GM23248 (cell line): ENCODE results near the gene ABHD14A. TPM values are rescaled to one million over a fixed set of nuclear protein-coding genes. Genes with fewer than 3 reads are reported as not detected.

Experiments used
- DNase-seq: peaks from one replicate; pipeline ENCODE4 v3.0.0-alpha.2; 2015
- H2AFZ ChIP-seq: fragments of 200-600 bp; sonication (generic); 2 replicates; pipeline ENCODE4 v1.6.1; 2016; ENCODE audit warnings: antibody characterized with exemption
- H3F3A ChIP-seq: fragments of 200-600 bp; sonication (generic); 2 replicates; pipeline ENCODE4 v1.6.1; 2016; ENCODE audit warnings: mild to moderate bottlenecking, antibody characterized with exemption, mixed run types; ENCODE audit not compliant: insufficient read depth
- H3K27ac ChIP-seq: fragments of 200-600 bp; sonication (generic); 2 replicates; pipeline ENCODE4 v1.5.1; 2016; ENCODE audit warnings: mild to moderate bottlenecking
- H3K27me3 ChIP-seq: fragments of 200-600 bp; sonication (generic); replicated peaks from 2 replicates; pipeline ENCODE4 v1.6.1; 2016; ENCODE audit warnings: mild to moderate bottlenecking; ENCODE audit not compliant: insufficient read depth
- H3K36me3 ChIP-seq: fragments of 200-600 bp; sonication (generic); 2 replicates; pipeline ENCODE4 v1.6.1; 2016; ENCODE audit warnings: low read depth, mild to moderate bottlenecking
- H3K4me1 ChIP-seq: fragments of 200-600 bp; sonication (generic); 2 replicates; pipeline ENCODE4 v1.6.1; 2016; ENCODE audit warnings: mild to moderate bottlenecking; ENCODE audit not compliant: insufficient read depth
- H3K4me2 ChIP-seq: fragments of 200-600 bp; sonication (generic); one replicate; pipeline ENCODE4 v1.6.1; 2016; ENCODE audit warnings: mild to moderate bottlenecking; ENCODE audit not compliant: unreplicated experiment
- H3K4me3 ChIP-seq: fragments of 200-600 bp; sonication (generic); 2 replicates; pipeline ENCODE4 v1.5.1; 2016; ENCODE audit warnings: mild to moderate bottlenecking
- H3K79me2 ChIP-seq: fragments of 200-600 bp; sonication (generic); 2 replicates; pipeline ENCODE4 v1.6.1; 2016; ENCODE audit warnings: mild to moderate bottlenecking; ENCODE audit not compliant: insufficient read depth
- H3K9ac ChIP-seq: fragments of 200-600 bp; sonication (generic); 2 replicates; pipeline ENCODE4 v1.6.1; 2016; ENCODE audit warnings: mild to moderate bottlenecking
- H3K9me2 ChIP-seq: fragments of 200-600 bp; sonication (generic); 2 replicates; pipeline ENCODE4 v1.6.1; 2016; ENCODE audit warnings: mixed run types, mild to moderate bottlenecking, moderate library complexity; ENCODE audit not compliant: insufficient read depth
- H3K9me3 ChIP-seq: fragments of 200-600 bp; sonication (generic); one replicate; pipeline ENCODE4 v1.6.1; 2017; ENCODE audit warnings: low read depth
- H4K20me1 ChIP-seq: fragments of 200-600 bp; sonication (generic); 2 replicates; pipeline ENCODE4 v1.6.0; 2016; ENCODE audit not compliant: insufficient read depth
- EZH2 ChIP-seq: fragments of 200-600 bp; sonication (generic); IDR thresholded peaks from 2 replicates; pipeline ENCODE4 v1.6.1; 2018; ENCODE audit warnings: antibody characterized with exemption, mild to moderate bottlenecking; ENCODE audit not compliant: insufficient read depth, poor library complexity, severe bottlenecking
- EZH2phosphoT487 ChIP-seq: fragments of 200-600 bp; sonication (generic); IDR thresholded peaks from 2 replicates; pipeline ENCODE4 v1.6.1; 2018; ENCODE audit warnings: antibody characterized with exemption, moderate library complexity, mild to moderate bottlenecking, low read depth; ENCODE audit not compliant: insufficient read depth
- WGBS, 2 experiments: methylation state at CpG; one replicate each; pipeline ENCODE4 v1.1.6; 2015 to 2017; ENCODE audit warnings: low lambda C conversion rate in 2 of 2, low coverage in 1 of 2; ENCODE audit errors: missing lambda C conversion rate in 2 of 2; 5-methylcytosine and 5-hydroxymethylcytosine counted together
- in situ Hi-C: fragments of 300-500 bp; cut with MboI; formaldehyde crosslinking; loops from 2 replicates; pipeline ENCODE4 v1.15.0; 2020
- polyA plus RNA-seq: library from polyadenylated mRNA; unstranded; fragments of >200 nt; fragmentation: Nextera tagmentation; extraction: Ambion mirVana; gene quantifications from 2 replicates; pipeline ENCODE4 v1.2.1, GENCODE V29; 2016
- total RNA-seq: library from RNA; depleted of rRNA; stranded (reverse); fragments of >200 nt; shearing (Covaris generic); gene quantifications from 2 replicates; pipeline ENCODE4 v1.2.3, GENCODE V29; 2014

Gene ABHD14A
- total and polyA plus RNA-seq, 2 experiments from 2014 or later = 35.5 to 37.9 TPM

GRCh38 chr3:51998774-51999173 lies 23.9 kb downstream of the ABHD14A start:
- H3K4me1 ChIP-seq = peaks cover 8% of the 10 kb centered on the region
- no peaks in the 10 kb centered on the region for H3K9me2 ChIP-seq
- H4K20me1 ChIP-seq = peaks cover 3% of the 10 kb centered on the region; the same call in 1 of the 2 replicates
- H3K4me2 ChIP-seq = no peak overlapping the region
- no peak for DNase-seq
- in situ Hi-C loops = no loop called here
- peaks cover 20% of the 10 kb centered on the region for H3K79me2 ChIP-seq
- TF ChIP-seq EZH2phosphoT487 = no peak
- TF ChIP-seq EZH2 = no peak
- peaks cover 13% of the 10 kb centered on the region; the same call in 1 of the 2 replicates for H3K36me3 ChIP-seq
- peaks cover 12% of the 10 kb centered on the region; the same call in 1 of the 2 replicates for H3F3A ChIP-seq
- H3K9me3 ChIP-seq = no peaks in the 10 kb centered on the region
- no peak overlapping the region for H2AFZ ChIP-seq
- H3K27ac ChIP-seq = no peak overlapping the region
- H3K27me3 ChIP-seq = no peaks in the 10 kb centered on the region
- WGBS, 2 experiments = 56 to 58% methylated on average over 7 of the region's 7 CpGs
- no peak overlapping the region for H3K9ac ChIP-seq
- no peak overlapping the region for H3K4me3 ChIP-seq

- Histone ChIP-seq H3K4me2 (no peak overlapping the region), H3K27ac (no peak overlapping the region), H3F3A (0 out of 2 replicates have a peak, but pooled peaks cover 4% of the 10 kb centered on the region), H3K4me1 (no peaks in the 10 kb centered on the region; the same call in 1 of the 2 replicates), H3K9ac (no peak overlapping the region; the same call in 1 of the 2 replicates), H4K20me1 (no peaks in the 10 kb centered on the region), H3K36me3 (0 out of 2 replicates have a peak, but pooled peaks cover 4% of the 10 kb centered on the region), H3K9me3 (no peaks in the 10 kb centered on the region), H3K79me2 (peaks cover 9% of the 10 kb centered on the region), H3K9me2 (no peaks in the 10 kb centered on the region), H3K27me3 (no peaks in the 10 kb centered on the region), H3K4me3 (no peak overlapping the region), H2AFZ (no peak overlapping the region)
- in situ Hi-C loops = loop anchor here (10.0 kb wide), 1 partner anchor 115 kb away; no protein-coding TSS in a partner anchor
- no peak for DNase-seq
- 56 to 81% methylated on average over 2 of the region's 2 CpGs for WGBS, 2 experiments
- TF ChIP-seq EZH2 (no peak), EZH2phosphoT487 (no peak)
Measured at GRCh38 chr3:51999846-52000245, 25.0 kb downstream of the ABHD14A start.

GRCh38 chr3:52001443-52001974 lies 26.6 kb downstream of the ABHD14A start:
- Histone ChIP-seq H3K4me3 (no peak overlapping the region), H3K9ac (no peak overlapping the region), H3K9me2 (no peaks in the 10 kb centered on the region), H3K4me1 (peaks cover 12% of the 10 kb centered on the region), H3K9me3 (no peaks in the 10 kb centered on the region), H3F3A (no peaks in the 10 kb centered on the region), H3K4me2 (no peak overlapping the region), H3K36me3 (no peaks in the 10 kb centered on the region), H3K27me3 (no peaks in the 10 kb centered on the region), H3K79me2 (no peaks in the 10 kb centered on the region), H4K20me1 (no peaks in the 10 kb centered on the region), H3K27ac (no peak overlapping the region), H2AFZ (no peak overlapping the region)
- DNase-seq = peak; percentile 67
- TF ChIP-seq EZH2phosphoT487 (no peak), EZH2 (no peak)
- WGBS, 2 experiments = 1 to 3% methylated on average over 18 of the region's 18 CpGs
- in situ Hi-C loops = loop anchor here (10.0 kb wide), 1 partner anchor 113 kb away; no protein-coding TSS in a partner anchor

GRCh38 chr3:52002748-52003147 lies 27.9 kb downstream of the ABHD14A start:
- H3K79me2 ChIP-seq = no peaks in the 10 kb centered on the region
- no peak overlapping the region for H2AFZ ChIP-seq
- H4K20me1 ChIP-seq = no peaks in the 10 kb centered on the region
- WGBS, 2 experiments = 73 to 74% methylated on average over 6 of the region's 6 CpGs
- no peak overlapping the region for H3K4me3 ChIP-seq
- no peaks in the 10 kb centered on the region for H3K9me3 ChIP-seq
- H3K27me3 ChIP-seq = no peaks in the 10 kb centered on the region
- no peaks in the 10 kb centered on the region for H3F3A ChIP-seq
- H3K27ac ChIP-seq = no peak overlapping the region
- no peak for DNase-seq
- peaks cover 12% of the 10 kb centered on the region for H3K4me1 ChIP-seq
- H3K4me2 ChIP-seq = no peak overlapping the region
- no peak for TF ChIP-seq EZH2
- TF ChIP-seq EZH2phosphoT487 = no peak
- no peaks in the 10 kb centered on the region for H3K36me3 ChIP-seq
- no peak overlapping the region for H3K9ac ChIP-seq
- no peaks in the 10 kb centered on the region for H3K9me2 ChIP-seq
- in situ Hi-C loops = loop anchor here (10.0 kb wide), 1 partner anchor 112 kb away; no protein-coding TSS in a partner anchor
